ENCODE results near the gene C6orf62. TPM values are rescaled to one million over a fixed set of nuclear protein-coding genes. Genes with fewer than 3 reads are reported as not detected.
"Not testable (repeated sequence)": the region's sequence is repeated elsewhere in the genome, so short reads cannot be mapped to it uniquely, and the experiment has no call there.

C6orf62 gene
- total and polyA plus RNA-seq, 8 donors: 33.7 to 85.6 (median 49.1) TPM

GRCh38 chr6:24702720-24703282 lies 16.2 kb downstream of the C6orf62 start:
- Histone ChIP-seq H3K27me3 (no peaks in the 10 kb centered on the region), H3K27ac (no peak overlapping the region), H3K4me3 (no peak overlapping the region), H3K9me3 (no peaks in the 10 kb centered on the region), H3K36me3 (peaks cover 0 to 39% (median 26%) of the 10 kb centered on the region in 3 donors), H3K4me1 (peaks cover 0 to 10% (median 9%) of the 10 kb centered on the region in 3 donors)
- FAIRE-seq: no peak
- intact Hi-C loops (cut with DNase I): no loop called here
- WGBS, 2 donors: 87 to 88% methylated on average over 4 of the region's 4 CpGs
- no peak for DNase-seq
- ATAC-seq: no peak
- TF ChIP-seq CTCF (IDR thresholded peaks at IDR 0.05): no peak

- intact Hi-C loops (cut with DNase I): loop anchor here in 1 of 3 donors (5.0 kb wide), 1 partner anchor 117 kb away; no protein-coding TSS in a partner anchor
These were observed 19.2 kb downstream of the C6orf62 start for GRCh38 chr6:24699521-24700359.

GRCh38 chr6:24696097-24696496 lies 22.9 kb downstream of the C6orf62 start:
- H3K27ac ChIP-seq: no peak overlapping the region

More at GRCh38 chr6:24699521-24700359, 19.2 kb downstream of the C6orf62 start:
- peak overlapping the region in 1 of 4 donors; percentile 29 for H3K27ac ChIP-seq
- peaks cover 0 to 9% (median 8%) of the 10 kb centered on the region in 3 donors for H3K36me3 ChIP-seq
- no peak overlapping the region for H3K4me3 ChIP-seq
- no peak for DNase-seq
- 18 to 24% methylated on average over 3 of the region's 3 CpGs for WGBS, 2 donors
- H3K4me1 ChIP-seq: peaks cover 0 to 12% (median 9%) of the 10 kb centered on the region in 3 donors
- FAIRE-seq: no peak
- H3K9me3 ChIP-seq: no peaks in the 10 kb centered on the region
- no peaks in the 10 kb centered on the region for H3K27me3 ChIP-seq
- TF ChIP-seq CTCF (IDR thresholded peaks at IDR 0.05): no peak
- peak in 2 of 4 donors; percentile 26 to 35 for ATAC-seq

GRCh38 chr6:24695635-24696034 lies 23.3 kb downstream of the C6orf62 start:
- peaks cover 0 to 12% (median 9%) of the 10 kb centered on the region in 3 donors for H3K4me1 ChIP-seq
- not testable (repeated sequence) for H3K27ac ChIP-seq, H3K27me3 ChIP-seq, H3K9me3 ChIP-seq, H3K4me3 ChIP-seq, H3K36me3 ChIP-seq
- intact Hi-C loops (cut with DNase I): loop anchor here in 1 of 3 donors (5.0 kb wide), 1 partner anchor 113 kb away; no protein-coding TSS in a partner anchor
- ATAC-seq (peak; percentile 77 to 94 (median 90)), DNase-seq (peak in 5 of 6 donors; percentile 20 to 61 (median 55)), FAIRE-seq (peak; percentile 64)
- peak in 3 of 4 donors; percentile 13 to 33 (median 25) for TF ChIP-seq CTCF (IDR thresholded peaks at IDR 0.05)
- 25% methylated on average over 8 of the region's 8 CpGs for WGBS, 2 donors

More at GRCh38 chr6:24696097-24696496, 22.9 kb downstream of the C6orf62 start:
- Histone ChIP-seq H3K4me3 (no peak overlapping the region), H3K27me3 (no peaks in the 10 kb centered on the region), H3K36me3 (no peaks in the 10 kb centered on the region), H3K9me3 (no peaks in the 10 kb centered on the region), H3K4me1 (peaks cover 0 to 12% (median 9%) of the 10 kb centered on the region in 3 donors)
- 80 to 84% methylated on average over 2 of the region's 2 CpGs for WGBS, 2 donors
- no peak for DNase-seq
- no peak for TF ChIP-seq CTCF (IDR thresholded peaks at IDR 0.05)
- FAIRE-seq: no peak
- no peak for ATAC-seq
- intact Hi-C loops (cut with DNase I): loop anchor here in 1 of 3 donors (5.0 kb wide), 1 partner anchor 114 kb away; no protein-coding TSS in a partner anchor
